GM12891 (cell line): ENCODE data around the gene ERP29. TPM values are rescaled to one million over a fixed set of nuclear protein-coding genes. Genes with fewer than 3 reads are reported as not detected.

ENCODE experiments used
- DNase-seq: peaks from one replicate; pipeline ENCODE4 v3.0.0; 2011; ENCODE audit warnings: low spot score; ENCODE audit not compliant: insufficient read length
- FAIRE-seq: peaks from 2 replicates; lab custom pipeline; 2011; peaks lifted over from hg19 to GRCh38; lab: Jason Lieb, UNC
- PAX5 ChIP-seq: IDR thresholded peaks from 2 replicates; pipeline ENCODE4 v1.6.1; 2011; ENCODE audit warnings: low read length, moderate library complexity, mild to moderate bottlenecking; ENCODE audit not compliant: insufficient read depth, severe bottlenecking
- POLR2A ChIP-seq: IDR thresholded peaks from 2 replicates; pipeline ENCODE4 v1.6.1; 2011; ENCODE audit warnings: low read depth, low read length, control low read depth
- POLR2AphosphoS5 ChIP-seq: IDR thresholded peaks from 2 replicates; pipeline ENCODE4 v1.6.1; 2011; ENCODE audit warnings: low read depth, low read length, control low read depth
- POU2F2 ChIP-seq: IDR thresholded peaks from 2 replicates; pipeline ENCODE4 v1.6.1; 2011; ENCODE audit warnings: low read depth, mild to moderate bottlenecking, control low read depth, low read length, moderate library complexity
- SPI1 ChIP-seq: IDR thresholded peaks from 2 replicates; pipeline ENCODE4 v1.6.1; 2011; ENCODE audit warnings: low read depth, low read length, control low read depth
- TAF1 ChIP-seq: IDR thresholded peaks from 2 replicates; pipeline ENCODE4 v1.6.1; 2011; ENCODE audit warnings: low read depth, low read length, control low read depth
- polyA plus RNA-seq: library from polyadenylated mRNA; unstranded; fragments of >200 nt; gene quantifications from one replicate; pipeline ENCODE4 v1.2.1, GENCODE V29; 2012; ENCODE audit warnings: low read depth, missing spikeins, inconsistent platforms; ENCODE audit not compliant: missing spikeins

Gene ERP29
- 95.0 TPM for polyA plus RNA-seq

- DNase-seq: peak; percentile 95
- FAIRE-seq: peak; percentile 97
- peak; percentile 54 for TF ChIP-seq TAF1
- TF ChIP-seq SPI1: peak; percentile 63
- peak; percentile 49; the same call in 1 of the 2 replicates for TF ChIP-seq POU2F2
- no peak for TF ChIP-seq PAX5
- TF ChIP-seq POLR2A: peak; percentile 98
- TF ChIP-seq POLR2AphosphoS5: peak; percentile 95
Observed at GRCh38 chr12:112012775-112013600, at the start of gene ERP29, which contains the start of gene TMEM116. TSS of gene ERP29 (plus strand) at chr12:112013426. CDS start at chr12:112013466, 40 bp downstream. TSS of gene TMEM116 (minus strand) at chr12:112013165. CDS start at chr12:112005270, 7,895 bp downstream.

GRCh38 chr12:111964935-111965334 is 48.3 kb upstream of the ERP29 start:
- TF ChIP-seq TAF1 (no peak), SPI1 (no peak), POLR2A (no peak), POLR2AphosphoS5 (no peak), POU2F2 (no peak), PAX5 (no peak)
- FAIRE-seq (no peak), DNase-seq (no peak)

DNA sequence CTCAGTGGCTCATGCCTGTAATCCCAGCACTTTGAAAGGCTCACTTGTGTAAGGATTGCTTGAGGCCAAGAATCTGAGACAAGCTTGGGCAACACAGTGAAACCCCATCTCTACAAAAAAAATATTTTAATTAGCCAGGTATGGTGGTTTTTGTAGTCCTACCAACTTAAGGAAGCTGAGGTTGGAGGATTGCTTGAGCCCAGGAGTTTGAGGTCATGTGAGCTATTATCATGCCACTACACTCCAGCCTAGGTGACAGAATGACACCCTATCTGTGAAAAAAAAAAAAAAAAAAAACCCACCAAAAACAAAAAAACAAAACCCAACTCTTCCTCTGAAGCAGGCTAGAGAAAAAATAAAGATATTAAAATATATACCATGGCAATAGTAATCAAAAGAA is 41.4 kb upstream of the ERP29 start:
- no peak for TF ChIP-seq POLR2AphosphoS5
- TF ChIP-seq POLR2A: no peak
- no peak for TF ChIP-seq PAX5
- TF ChIP-seq SPI1: no peak
- TF ChIP-seq TAF1: no peak
- TF ChIP-seq POU2F2: no peak
- no peak for DNase-seq
- FAIRE-seq: no peak

DNA sequence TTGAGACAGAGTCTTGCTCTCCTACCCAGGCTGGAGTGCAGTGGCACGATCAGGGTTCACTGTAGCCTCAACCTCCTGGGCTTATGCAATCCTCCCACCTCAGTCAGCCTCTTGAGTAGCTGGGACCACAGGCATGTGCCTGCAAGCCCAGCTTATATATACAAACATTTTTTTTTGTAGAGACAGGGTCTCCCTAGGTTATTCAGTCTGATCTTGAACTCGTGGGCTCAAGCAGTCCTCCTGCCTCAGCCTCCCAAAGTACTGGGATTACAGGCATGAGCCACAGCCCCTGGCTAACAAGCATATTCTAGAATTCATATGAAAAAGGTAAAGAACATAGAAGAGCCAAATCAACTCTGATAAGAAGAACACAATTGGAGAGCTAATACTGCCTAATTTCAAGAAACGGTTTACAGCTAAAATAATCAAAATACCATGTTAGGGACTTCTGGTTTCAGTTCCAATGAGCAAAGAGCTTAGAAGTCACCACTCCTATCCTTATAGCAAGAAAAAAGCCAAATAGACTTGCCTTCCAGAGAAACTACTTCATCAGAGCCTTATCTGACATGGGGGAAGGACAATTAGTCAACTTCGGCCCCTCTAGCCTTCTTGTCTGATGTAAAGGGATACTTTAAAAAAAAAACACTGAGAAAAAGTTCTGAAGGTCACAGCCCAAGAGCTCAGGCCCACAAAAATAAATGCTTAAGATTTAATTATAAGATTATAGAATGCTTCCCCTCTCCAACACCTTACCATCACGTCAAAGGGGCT is 37.9 kb upstream of the ERP29 start:
- no peak for FAIRE-seq
- no peak for TF ChIP-seq POLR2A
- no peak for TF ChIP-seq POLR2AphosphoS5
- no peak for TF ChIP-seq POU2F2
- no peak for TF ChIP-seq SPI1
- TF ChIP-seq PAX5: no peak
- no peak for TF ChIP-seq TAF1
- DNase-seq: no peak

DNA sequence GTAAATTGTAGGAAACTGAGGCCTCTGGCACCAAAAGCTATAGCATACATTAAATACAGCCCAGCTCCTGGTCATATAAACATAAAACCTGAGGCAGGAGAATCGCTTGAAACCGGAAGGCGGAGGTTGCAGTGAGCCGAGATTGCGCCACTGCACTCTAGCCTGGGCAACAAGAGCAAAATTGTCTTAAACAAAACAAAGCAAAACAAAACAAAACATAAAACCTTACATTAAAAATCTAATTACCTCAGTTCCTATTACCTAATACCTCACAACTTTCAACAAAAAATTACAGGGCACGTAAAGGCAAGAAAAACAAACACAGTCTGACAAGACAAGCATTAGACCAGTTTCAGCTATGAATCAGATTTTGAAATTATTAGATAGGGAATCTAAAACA is 36.9 kb upstream of the ERP29 start:
- FAIRE-seq (no peak), DNase-seq (no peak)
- TF ChIP-seq POLR2AphosphoS5 (no peak), POLR2A (no peak), SPI1 (no peak), POU2F2 (no peak), PAX5 (no peak), TAF1 (no peak)

GRCh38 chr12:111976860-111977259 is 36.4 kb upstream of the ERP29 start:
- no peak for TF ChIP-seq PAX5
- no peak for TF ChIP-seq TAF1
- TF ChIP-seq POLR2AphosphoS5: no peak
- no peak for TF ChIP-seq POU2F2
- no peak for TF ChIP-seq SPI1
- TF ChIP-seq POLR2A: no peak
- FAIRE-seq (no peak), DNase-seq (no peak)

DNA sequence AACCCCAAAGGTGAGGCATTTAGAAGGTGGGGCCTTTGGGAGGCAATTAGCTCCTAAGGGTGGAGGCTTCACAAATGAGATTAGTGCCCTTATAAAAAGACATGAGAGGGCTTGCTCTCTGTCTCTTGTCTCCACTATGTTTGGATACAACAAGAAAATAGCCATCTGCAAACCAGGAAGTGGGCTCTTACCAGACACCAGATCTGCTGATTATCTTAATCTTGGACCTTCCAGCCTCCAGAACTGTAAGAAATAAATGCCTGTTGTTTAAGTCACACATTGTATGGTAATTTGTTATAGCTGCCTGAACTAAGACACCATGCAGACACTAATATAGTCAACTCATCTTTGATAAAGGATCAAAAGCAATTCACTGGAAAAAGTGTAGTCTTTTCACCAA is 34.7 kb upstream of the ERP29 start:
- no peak for TF ChIP-seq POLR2AphosphoS5
- no peak for TF ChIP-seq POLR2A
- TF ChIP-seq PAX5: no peak
- TF ChIP-seq POU2F2: no peak
- TF ChIP-seq SPI1: no peak
- FAIRE-seq (no peak), DNase-seq (no peak)

GRCh38 chr12:111980598-111980997 is 32.6 kb upstream of the ERP29 start:
- no peak for FAIRE-seq
- no peak for DNase-seq
- TF ChIP-seq SPI1 (no peak), TAF1 (no peak), POU2F2 (no peak), POLR2A (no peak), PAX5 (no peak), POLR2AphosphoS5 (no peak)

- no peak for TF ChIP-seq SPI1
- no peak for TF ChIP-seq TAF1
- TF ChIP-seq POU2F2: no peak
- no peak for TF ChIP-seq POLR2AphosphoS5
- TF ChIP-seq PAX5: no peak
- no peak for TF ChIP-seq POLR2A
- FAIRE-seq: no peak
- DNase-seq: no peak
Observed at GRCh38 chr12:111981987-111982386, 31.2 kb upstream of the ERP29 start.
